Glutamatergic neuron (in vitro differentiated cells): ENCODE data around the gene ZC3H11A. TPM values are rescaled to one million over a fixed set of nuclear protein-coding genes. Genes with fewer than 3 reads are reported as not detected.

Experiments
- DNase-seq: peaks from one replicate; pipeline ENCODE4 v3.0.0; 2022
- H3K27ac Mint-ChIP-seq: one replicate; pipeline ENCODE4 v1.8.0; 2020; ENCODE audit warnings: mild to moderate bottlenecking, mixed read lengths, inconsistent platforms; ENCODE audit not compliant: unreplicated experiment
- H3K27me3 Mint-ChIP-seq: one replicate; pipeline ENCODE4 v1.8.0; 2020; ENCODE audit warnings: mild to moderate bottlenecking, moderate library complexity, mixed read lengths, inconsistent platforms; ENCODE audit not compliant: unreplicated experiment
- H3K36me3 Mint-ChIP-seq: one replicate; pipeline ENCODE4 v1.8.0; 2020; ENCODE audit warnings: mild to moderate bottlenecking, mixed read lengths, inconsistent platforms; ENCODE audit not compliant: unreplicated experiment
- H3K4me1 Mint-ChIP-seq: one replicate; pipeline ENCODE4 v1.8.0; 2020; ENCODE audit warnings: mild to moderate bottlenecking, low read depth, mixed read lengths, inconsistent platforms; ENCODE audit not compliant: unreplicated experiment
- H3K4me3 Mint-ChIP-seq: one replicate; pipeline ENCODE4 v1.8.0; 2020; ENCODE audit warnings: mild to moderate bottlenecking, mixed read lengths, inconsistent platforms; ENCODE audit not compliant: unreplicated experiment
- H3K9me3 Mint-ChIP-seq: one replicate; pipeline ENCODE4 v1.8.0; 2020; ENCODE audit warnings: mild to moderate bottlenecking, moderate library complexity, mixed read lengths, inconsistent platforms; ENCODE audit not compliant: unreplicated experiment
- CTCF ChIP-seq: fragments of 200-600 bp; sonication (generic); IDR thresholded peaks from one replicate; pipeline ENCODE4 v1.5.0; 2021; ENCODE audit not compliant: partially characterized antibody, unreplicated experiment
- total RNA-seq: library from RNA; stranded (reverse); fragmentation: NEBNext Ultra II Directional; extraction: Animal tissue kit (Norgen Biotek cat#: 25700); gene quantifications from one replicate; pipeline ENCODE4 v1.2.1, GENCODE V29; 2021; ENCODE audit not compliant: unreplicated experiment

The ZC3H11A gene
- total RNA-seq, 1 donor from 2014 or later = 63.4 TPM

GRCh38 chr1:203799971-203800370 lies 4.5 kb downstream of the ZC3H11A start:
- TF ChIP-seq CTCF = no peak
- Mint-ChIP-seq H3K4me1 (peaks cover 11% of the 10 kb centered on the region), H3K27ac (no peak overlapping the region), H3K4me3 (no peak overlapping the region), H3K9me3 (peaks cover 6% of the 10 kb centered on the region), H3K36me3 (peaks cover 10% of the 10 kb centered on the region), H3K27me3 (peaks cover 9% of the 10 kb centered on the region)
- DNase-seq = no peak

GRCh38 chr1:203805689-203806088 lies 10.3 kb downstream of the ZC3H11A start:
- peaks cover 5% of the 10 kb centered on the region for H3K36me3 Mint-ChIP-seq
- no peak overlapping the region for H3K4me3 Mint-ChIP-seq

GRCh38 chr1:203807196-203807595 lies 11.8 kb downstream of the ZC3H11A start:
- Mint-ChIP-seq H3K36me3 (peaks cover 5% of the 10 kb centered on the region), H3K27me3 (peaks cover 2% of the 10 kb centered on the region), H3K27ac (no peak overlapping the region), H3K9me3 (no peaks in the 10 kb centered on the region), H3K4me3 (no peak overlapping the region), H3K4me1 (no peaks in the 10 kb centered on the region)
- TF ChIP-seq CTCF = no peak
- DNase-seq = no peak

More at GRCh38 chr1:203805689-203806088, 10.3 kb downstream of the ZC3H11A start:
- Mint-ChIP-seq H3K4me1 (no peaks in the 10 kb centered on the region), H3K27ac (no peak overlapping the region), H3K9me3 (no peaks in the 10 kb centered on the region), H3K27me3 (peaks cover 2% of the 10 kb centered on the region)
- DNase-seq = no peak
- TF ChIP-seq CTCF = no peak

GRCh38 chr1:203813581-203814341 lies 18.3 kb downstream of the ZC3H11A start:
- no peak for TF ChIP-seq CTCF
- Mint-ChIP-seq H3K27ac (no peak overlapping the region), H3K4me1 (no peaks in the 10 kb centered on the region), H3K4me3 (no peak overlapping the region), H3K9me3 (no peaks in the 10 kb centered on the region), H3K27me3 (no peaks in the 10 kb centered on the region), H3K36me3 (peaks cover 5% of the 10 kb centered on the region)
- DNase-seq = no peak

GRCh38 chr1:203818399-203818798 lies 23.0 kb downstream of the ZC3H11A start:
- Mint-ChIP-seq H3K4me1 (peaks cover 11% of the 10 kb centered on the region), H3K4me3 (no peak overlapping the region), H3K9me3 (no peaks in the 10 kb centered on the region), H3K27ac (no peak overlapping the region), H3K36me3 (peaks cover 17% of the 10 kb centered on the region), H3K27me3 (peaks cover 2% of the 10 kb centered on the region)
- no peak for DNase-seq
- no peak for TF ChIP-seq CTCF
